ENCODE data around the gene ZNF654.

GRCh38 chr3:88092270-88092669, 33.2 kb downstream of the ZNF654 start:
- TF ChIP-seq CTCF (IDR thresholded peaks at IDR 0.05) (no peak), POLR2A (IDR thresholded peaks at IDR 0.05) (no peak)

Measured in uterus (tissue), 2 donors.